Activated B cell treated with CpG ODN at 0.5 μM for 24 hours (primary cell): Measurements from ENCODE around the gene SPATA25. TPM values are rescaled to one million over a fixed set of nuclear protein-coding genes. Genes with fewer than 3 reads are reported as not detected.

Source experiments
- ATAC-seq: fragments of 200-7000 bp; cut with Tn5 transposase; one replicate; pipeline ENCODE4 v1.10.0; 2021; ENCODE audit warnings: low read depth, mild to moderate bottlenecking, moderate library complexity
- CTCF ChIA-PET: fragments of 350-600 bp; sonication (Branson Sonifier 250); formaldehyde crosslinking; loops from one replicate; lab custom pipeline; 2021; ENCODE audit warnings: antibody characterized with exemption; lab: Charles Lee
- POLR2A ChIA-PET: fragments of 350-600 bp; sonication (Branson Sonifier 250); formaldehyde crosslinking; loops from one replicate; lab custom pipeline; 2021; ENCODE audit warnings: antibody characterized with exemption; lab: Charles Lee
- DNase-seq: peaks from one replicate; pipeline ENCODE4 v3.0.0; 2022
- H3K27ac Mint-ChIP-seq: one replicate; pipeline ENCODE4 v1.8.0; 2020; ENCODE audit warnings: mixed read lengths
- H3K27me3 Mint-ChIP-seq: one replicate; pipeline ENCODE4 v1.8.0; 2021; ENCODE audit warnings: mixed read lengths
- H3K36me3 Mint-ChIP-seq: one replicate; pipeline ENCODE4 v1.8.0; 2021; ENCODE audit warnings: low read depth, mixed read lengths
- H3K4me1 Mint-ChIP-seq: one replicate; pipeline ENCODE4 v1.8.0; 2021; ENCODE audit warnings: mixed read lengths
- H3K4me3 Mint-ChIP-seq: one replicate; pipeline ENCODE4 v1.8.0; 2020; ENCODE audit warnings: mild to moderate bottlenecking, mixed read lengths
- H3K9me3 Mint-ChIP-seq: one replicate; pipeline ENCODE4 v1.8.0; 2020; ENCODE audit warnings: mixed read lengths
- CTCF ChIP-seq: fragments of 200-600 bp; IDR thresholded peaks from one replicate; pipeline ENCODE4 v1.8.0; 2022; ENCODE audit warnings: antibody characterized with exemption, mild to moderate bottlenecking
- intact Hi-C: fragments of 100-400 bp; cut with micrococcal nuclease; formaldehyde crosslinking; loops from one replicate; pipeline ENCODE4 v1.15.1; 2024
- total RNA-seq: library from RNA; stranded (reverse); gene quantifications from 2 replicates; pipeline ENCODE4 v1.2.3, GENCODE V29; 2022

SPATA25 gene
- total RNA-seq, 1 donor from 2014 or later, result 0.53 TPM

GRCh38 chr20:45911486-45912343 is 24.3 kb upstream of the SPATA25 start, which contains the start of gene PLTP:
PLTP (minus strand) TSS chr20:45912155; CDS start chr20:45911452, 703 bp downstream.
- no peaks in the 10 kb centered on the region for H3K36me3 Mint-ChIP-seq
- intact Hi-C loops, result loop anchor here (1.0 to 2.0 kb wide), 6 partner anchors 24 to 495 kb away; partner anchors contain the start of genes ACOT8, ELMO2, UBE2C and ZSWIM1
- DNase-seq, result peak; percentile 36
- peak within 1 kb of the TSS; percentile 83 for H3K27ac Mint-ChIP-seq
- CTCF ChIA-PET, result interaction anchor here (1.0 kb wide), 1 partner anchor 21 kb away, joined by 3 read pairs; the partner anchor contains the start of genes CTSA and NEURL2
- no peaks in the 10 kb centered on the region for H3K9me3 Mint-ChIP-seq
- peak within 1 kb of the TSS; percentile 90 for H3K4me3 Mint-ChIP-seq
- ATAC-seq, result no peak
- peaks cover 12% of the 10 kb centered on the region for H3K27me3 Mint-ChIP-seq
- peaks cover 31% of the 10 kb centered on the region for H3K4me1 Mint-ChIP-seq
- POLR2A ChIA-PET, result interaction anchor here (1.0 to 3.7 kb wide), 6 partner anchors 10 to 60 kb away, joined by 3 to 68 read pairs (median 9); partner anchors contain the start of genes ACOT8, CTSA, NEURL2 and PCIF1
- no peak for TF ChIP-seq CTCF

- H3K4me1 Mint-ChIP-seq, result peaks cover 31% of the 10 kb centered on the region
- DNase-seq (peak; percentile 97), ATAC-seq (peak; percentile 92)
- intact Hi-C loops, result loop anchor here (1.0 to 2.0 kb wide), 7 partner anchors 20 to 496 kb away; partner anchors contain the start of genes ACOT8, CTSA, ELMO2 and NEURL2
- CTCF ChIA-PET, result interaction anchor here (1.0 kb wide), 1 partner anchor 20 kb away, joined by 3 read pairs; the partner anchor contains the start of genes CTSA and NEURL2
- H3K4me3 Mint-ChIP-seq, result peak overlapping the region; percentile 90
- no peaks in the 10 kb centered on the region for H3K36me3 Mint-ChIP-seq
- no peaks in the 10 kb centered on the region for H3K9me3 Mint-ChIP-seq
- H3K27me3 Mint-ChIP-seq, result peaks cover 6% of the 10 kb centered on the region
- TF ChIP-seq CTCF, result no peak
- peak overlapping the region; percentile 83 for H3K27ac Mint-ChIP-seq
- POLR2A ChIA-PET, result interaction anchor here (0.6 to 3.7 kb wide), 10 partner anchors 9 to 941 kb away, joined by 3 to 68 read pairs (median 6); partner anchors contain the start of genes ACOT8, CTSA, NEURL2 and PCIF1
Observed at GRCh38 chr20:45910670-45911485, 23.5 kb upstream of the SPATA25 start.

GRCh38 chr20:45909817-45910669 is 22.6 kb upstream of the SPATA25 start:
- no peak for ATAC-seq
- Mint-ChIP-seq H3K4me1 (peaks cover 31% of the 10 kb centered on the region), H3K27ac (peak overlapping the region; percentile 83), H3K27me3 (peaks cover 6% of the 10 kb centered on the region), H3K36me3 (no peaks in the 10 kb centered on the region), H3K4me3 (peak overlapping the region; percentile 90), H3K9me3 (no peaks in the 10 kb centered on the region)
- intact Hi-C loops, result loop anchor here (1.0 to 2.0 kb wide), 3 partner anchors 19 to 497 kb away; partner anchors contain the start of genes CTSA, ELMO2 and NEURL2
- no peak for DNase-seq
- CTCF ChIA-PET, result interaction anchor here (1.0 kb wide), 1 partner anchor 20 kb away, joined by 4 read pairs; no protein-coding TSS in a partner anchor
- POLR2A ChIA-PET, result interaction anchor here (0.6 to 3.7 kb wide), 8 partner anchors 16 to 940 kb away, joined by 3 to 68 read pairs (median 8); partner anchors contain the start of genes ACOT8, CTSA, NEURL2 and PCIF1
- no peak for TF ChIP-seq CTCF

GRCh38 chr20:45909336-45909808 is 21.9 kb upstream of the SPATA25 start:
- ATAC-seq, result no peak
- peaks cover 3% of the 10 kb centered on the region for H3K27me3 Mint-ChIP-seq
- H3K9me3 Mint-ChIP-seq, result no peaks in the 10 kb centered on the region
- DNase-seq, result no peak
- no peak overlapping the region for H3K4me3 Mint-ChIP-seq
- no peaks in the 10 kb centered on the region for H3K36me3 Mint-ChIP-seq
- H3K4me1 Mint-ChIP-seq, result peaks cover 28% of the 10 kb centered on the region
- H3K27ac Mint-ChIP-seq, result no peak overlapping the region
- CTCF ChIA-PET, result interaction anchor here (1.0 kb wide), 1 partner anchor 19 kb away, joined by 4 read pairs; no protein-coding TSS in a partner anchor
- intact Hi-C loops, result no loop called here
- POLR2A ChIA-PET, result interaction anchor here (0.9 to 3.7 kb wide), 5 partner anchors 16 to 62 kb away, joined by 3 to 68 read pairs (median 9); partner anchors contain the start of genes CTSA, NEURL2, PCIF1 and ZNF335
- no peak for TF ChIP-seq CTCF
